ENCODE measurements around the gene PRDX2.

- TF ChIP-seq REST (IDR thresholded peaks at IDR 0.05; ENCODE audit: insufficient read depth in 1 of 2, low read depth in 2 of 2, low read length in 2 of 2) (no peak), TAF1 (IDR thresholded peaks at IDR 0.05; ENCODE audit: borderline replicate concordance, insufficient read depth, low read length) (no peak), POLR2AphosphoS5 (IDR thresholded peaks at IDR 0.05; ENCODE audit: low read depth, low read length) (peak; percentile 27; the same call in 1 of the 2 replicates), FOXP2 (optimal IDR thresholded peaks at IDR 0.05; ENCODE audit: borderline replicate concordance, extremely low read depth, extremely low read length, insufficient read depth) (peak; percentile 13), SIN3A (IDR thresholded peaks at IDR 0.05; ENCODE audit: borderline replicate concordance, insufficient read depth, low read length) (0 out of 2 replicates have a peak, but pooled peaks have one; percentile 11)
These were observed 32.4 kb upstream of the PRDX2 start for GRCh38 chr19:12833738-12834565.

All from PFSK-1 (cell line).